Right atrium auricular region (tissue), 2 donors: ENCODE measurements around the gene IGFBP1. TPM values are rescaled to one million over a fixed set of nuclear protein-coding genes. Genes with fewer than 3 reads are reported as not detected.
A peak's percentile ranks its signal among the peaks of the same experiment; 100 is the strongest.

Experiments
- DNase-seq: peaks from one replicate; pipeline ENCODE4 v3.0.0-alpha.2; 2019; ENCODE audit warnings: low spot score
- H3K27ac ChIP-seq, 2 donors: fragments of 200-600 bp; sonication (generic); 1 replicate in 1 of 2; 2 replicates in 1 of 2; pipeline ENCODE4 v1.5.1; 2016 to 2019
- H3K27me3 ChIP-seq, 2 donors: fragments of 200-600 bp; sonication (generic); one replicate each; pipeline versions ENCODE4 v1.5.1 to v1.6.0; 2017 to 2019
- H3K36me3 ChIP-seq: fragments of 200-600 bp; sonication (generic); one replicate; pipeline ENCODE4 v1.5.1; 2016
- H3K4me1 ChIP-seq, 2 donors: fragments of 200-600 bp; sonication (generic); one replicate each; pipeline versions ENCODE4 v1.5.1 to v1.6.0; 2017 to 2019
- H3K4me3 ChIP-seq, 2 donors: fragments of 200-600 bp; sonication (generic); 1 replicate in 1 of 2; 2 replicates in 1 of 2; pipeline ENCODE4 v1.5.1; 2017 to 2019; ENCODE audit warnings: mild to moderate bottlenecking in 1 of 2, moderate library complexity in 1 of 2
- H3K9me3 ChIP-seq, 2 donors: fragments of 200-600 bp; sonication (generic); one replicate each; pipeline ENCODE4 v1.5.1; 2019
- total RNA-seq, 2 donors: library from RNA; depleted of rRNA; stranded (reverse); fragments of >200 nt; gene quantifications; one replicate each; pipeline ENCODE4 v1.1.0, GENCODE V29; 2016
- TF ChIP-seq, protein P1 (sequence below), 2 donors: fragments of 200-600 bp; sonication (generic); IDR thresholded peaks; one replicate each; pipeline ENCODE4 v1.5.1; 2019; ENCODE audit warnings: antibody characterized with exemption in 2 of 2

The IGFBP1 gene
- total RNA-seq, 2 donors from 2014 or later, result 1.6 TPM; not detected in 1

- no peak for DNase-seq
- H3K9me3 ChIP-seq, result no peaks in the 10 kb centered on the region
- no peaks in the 10 kb centered on the region for H3K36me3 ChIP-seq
- H3K27me3 ChIP-seq, result no peaks in the 10 kb centered on the region
- TF ChIP-seq, protein P1, sequence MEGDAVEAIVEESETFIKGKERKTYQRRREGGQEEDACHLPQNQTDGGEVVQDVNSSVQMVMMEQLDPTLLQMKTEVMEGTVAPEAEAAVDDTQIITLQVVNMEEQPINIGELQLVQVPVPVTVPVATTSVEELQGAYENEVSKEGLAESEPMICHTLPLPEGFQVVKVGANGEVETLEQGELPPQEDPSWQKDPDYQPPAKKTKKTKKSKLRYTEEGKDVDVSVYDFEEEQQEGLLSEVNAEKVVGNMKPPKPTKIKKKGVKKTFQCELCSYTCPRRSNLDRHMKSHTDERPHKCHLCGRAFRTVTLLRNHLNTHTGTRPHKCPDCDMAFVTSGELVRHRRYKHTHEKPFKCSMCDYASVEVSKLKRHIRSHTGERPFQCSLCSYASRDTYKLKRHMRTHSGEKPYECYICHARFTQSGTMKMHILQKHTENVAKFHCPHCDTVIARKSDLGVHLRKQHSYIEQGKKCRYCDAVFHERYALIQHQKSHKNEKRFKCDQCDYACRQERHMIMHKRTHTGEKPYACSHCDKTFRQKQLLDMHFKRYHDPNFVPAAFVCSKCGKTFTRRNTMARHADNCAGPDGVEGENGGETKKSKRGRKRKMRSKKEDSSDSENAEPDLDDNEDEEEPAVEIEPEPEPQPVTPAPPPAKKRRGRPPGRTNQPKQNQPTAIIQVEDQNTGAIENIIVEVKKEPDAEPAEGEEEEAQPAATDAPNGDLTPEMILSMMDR (IDR thresholded peaks at IDR 0.05), result no peak
- peaks cover 0 to 11% of the 10 kb centered on the region in 2 donors for H3K4me1 ChIP-seq
- no peak overlapping the region for H3K4me3 ChIP-seq
- no peak overlapping the region for H3K27ac ChIP-seq
Measured at GRCh38 chr7:45891462-45892402, 3.4 kb downstream of the IGFBP1 start.

DNA sequence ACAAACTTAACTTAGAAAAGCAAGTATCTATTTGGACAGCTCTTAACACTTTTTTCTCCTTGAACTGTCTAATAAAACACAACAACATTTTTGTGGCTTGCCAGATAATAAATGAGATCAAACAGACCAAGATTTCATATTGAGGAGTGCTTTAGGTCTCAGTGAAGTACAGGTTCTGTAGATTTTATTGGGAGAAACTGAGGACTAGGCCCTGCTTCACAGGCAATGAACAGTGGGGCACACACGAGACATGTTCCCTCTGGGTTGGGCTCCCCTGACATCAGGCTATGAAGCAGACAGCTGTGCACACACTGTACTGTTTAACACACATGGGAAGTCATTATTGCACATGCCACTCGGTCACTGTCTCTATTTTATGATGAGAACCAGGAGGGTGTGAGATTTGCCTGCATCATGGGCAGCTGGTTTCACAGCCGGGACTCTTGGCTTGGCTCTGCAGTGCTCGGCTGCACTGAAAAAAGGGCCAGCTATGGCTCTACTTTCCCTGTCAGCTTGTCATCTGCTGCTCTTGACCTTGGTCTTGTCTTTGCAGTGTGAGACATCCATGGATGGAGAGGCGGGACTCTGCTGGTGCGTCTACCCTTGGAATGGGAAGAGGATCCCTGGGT is 4.2 kb downstream of the IGFBP1 start:
- Histone ChIP-seq H3K4me3 (no peak overlapping the region), H3K9me3 (no peaks in the 10 kb centered on the region), H3K27ac (no peak overlapping the region), H3K36me3 (no peaks in the 10 kb centered on the region), H3K27me3 (no peaks in the 10 kb centered on the region), H3K4me1 (peaks cover 0 to 11% of the 10 kb centered on the region in 2 donors)
- TF ChIP-seq, protein P1 (IDR thresholded peaks at IDR 0.05), result no peak
- no peak for DNase-seq

DNA sequence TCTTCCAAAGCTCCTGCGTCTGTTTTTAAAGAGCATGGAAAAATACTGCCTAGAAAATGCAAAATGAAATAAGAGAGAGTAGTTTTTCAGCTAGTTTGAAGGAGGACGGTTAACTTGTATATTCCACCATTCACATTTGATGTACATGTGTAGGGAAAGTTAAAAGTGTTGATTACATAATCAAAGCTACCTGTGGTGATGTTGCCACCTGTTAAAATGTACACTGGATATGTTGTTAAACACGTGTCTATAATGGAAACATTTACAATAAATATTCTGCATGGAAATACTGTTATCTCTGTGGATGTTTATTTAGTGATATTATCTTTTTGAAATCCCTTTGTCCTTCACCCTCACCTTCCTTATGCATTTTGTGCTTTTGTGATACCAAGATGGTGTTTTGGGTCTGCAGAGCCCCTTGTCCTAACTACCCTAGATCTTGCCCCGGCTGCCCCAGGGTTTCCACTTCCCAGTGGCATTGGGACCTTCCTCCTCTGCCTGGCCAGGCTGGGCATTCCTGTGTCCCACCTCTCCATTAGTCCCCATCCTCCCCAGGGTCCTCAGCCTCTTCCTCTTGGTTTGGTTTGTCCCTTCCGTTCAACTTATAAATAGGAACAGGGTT is 5.2 kb downstream of the IGFBP1 start:
- peak; percentile 28 for DNase-seq
- H3K4me3 ChIP-seq, result no peak overlapping the region
- TF ChIP-seq, protein P1 (IDR thresholded peaks at IDR 0.05), result no peak
- no peaks in the 10 kb centered on the region for H3K36me3 ChIP-seq
- H3K4me1 ChIP-seq, result peaks cover 0 to 7% of the 10 kb centered on the region in 2 donors
- no peaks in the 10 kb centered on the region for H3K9me3 ChIP-seq
- H3K27me3 ChIP-seq, result no peaks in the 10 kb centered on the region
- H3K27ac ChIP-seq, result no peak overlapping the region

DNA sequence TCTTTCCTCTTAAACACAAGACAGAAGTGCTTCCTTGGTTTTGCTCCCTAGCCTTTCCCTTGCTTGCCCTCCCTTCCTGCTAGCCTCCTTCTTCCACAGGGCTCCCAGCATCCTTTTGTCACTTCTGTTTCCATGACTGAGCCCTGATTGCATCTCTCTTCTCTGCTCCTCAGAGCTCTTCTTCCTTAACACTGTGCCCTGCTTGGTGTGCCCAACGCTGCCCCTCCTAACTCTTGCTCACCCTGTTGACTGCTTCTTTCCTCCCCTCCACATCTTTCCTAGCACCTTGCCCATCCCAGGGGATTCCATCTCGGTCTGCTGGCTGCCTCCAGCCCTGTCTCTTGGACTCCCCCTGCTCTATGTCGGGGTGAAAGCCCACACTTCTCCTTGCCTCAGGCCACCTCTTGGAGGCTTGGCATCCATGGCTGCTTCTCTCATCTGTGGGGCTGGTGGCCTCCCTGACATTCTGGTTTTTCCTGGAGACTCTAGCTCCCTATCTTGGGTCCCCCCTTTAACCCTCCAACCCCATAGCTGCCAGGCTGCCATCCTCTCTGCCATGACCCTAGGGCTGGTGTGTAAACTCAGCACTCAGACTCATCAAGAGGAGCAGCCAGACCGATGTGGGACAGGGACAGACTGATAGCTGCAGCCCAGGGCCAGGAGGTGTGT is 5.8 kb downstream of the IGFBP1 start:
- TF ChIP-seq, protein P1 (IDR thresholded peaks at IDR 0.05), result no peak
- Histone ChIP-seq H3K9me3 (no peaks in the 10 kb centered on the region), H3K4me3 (no peak overlapping the region), H3K27me3 (no peaks in the 10 kb centered on the region), H3K36me3 (no peaks in the 10 kb centered on the region), H3K4me1 (peaks cover 0 to under 1% of the 10 kb centered on the region in 2 donors), H3K27ac (no peak overlapping the region)
- DNase-seq, result peak; percentile 47

DNA sequence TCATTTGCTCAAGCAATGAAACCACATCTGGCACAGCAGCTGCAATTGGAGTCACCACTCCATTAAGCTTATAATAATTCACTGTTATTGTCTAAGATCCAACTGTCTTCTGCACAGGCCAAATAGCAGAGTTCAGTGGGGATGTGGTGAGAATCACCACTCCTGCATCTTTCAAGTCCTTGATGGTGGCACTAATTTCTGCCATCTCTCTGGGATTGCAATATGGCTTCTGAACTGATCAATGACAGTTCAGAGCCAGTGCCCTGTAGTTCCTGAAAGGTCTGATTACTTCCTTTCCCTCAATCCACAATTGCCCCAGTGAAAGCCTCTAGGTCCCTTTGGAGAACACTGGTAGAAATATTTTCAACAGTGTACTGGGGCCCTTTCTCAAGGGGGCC is 6.4 kb downstream of the IGFBP1 start:
- TF ChIP-seq, protein P1 (IDR thresholded peaks at IDR 0.05), result no peak
- Histone ChIP-seq H3K27ac (no peak overlapping the region), H3K4me1 (no peaks in the 10 kb centered on the region), H3K36me3 (no peaks in the 10 kb centered on the region), H3K27me3 (no peaks in the 10 kb centered on the region), H3K4me3 (no peak overlapping the region), H3K9me3 (no peaks in the 10 kb centered on the region)
- no peak for DNase-seq
